ENCODE results near the gene WWTR1. TPM values are rescaled to one million over a fixed set of nuclear protein-coding genes. Genes with fewer than 3 reads are reported as not detected.

Gene WWTR1
- total RNA-seq, 1 experiment from 2014 or later = 79.7 TPM

- Histone ChIP-seq H3F3A (ENCODE audit: low read length, unreplicated experiment) (no peaks in the 10 kb centered on the region), H3K27ac (ENCODE audit: low read length) (no peak overlapping the region), H3K36me3 (ENCODE audit: low read depth, low read length) (peaks cover 18% of the 10 kb centered on the region; the same call in 1 of the 2 replicates), H4K20me1 (ENCODE audit: low read length) (no peaks in the 10 kb centered on the region), H3K9me2 (replicated peaks; ENCODE audit: low read length) (no peaks in the 10 kb centered on the region), H3K4me1 (ENCODE audit: insufficient read depth, low read length) (no peaks in the 10 kb centered on the region), H3K9ac (ENCODE audit: low read length) (no peak overlapping the region), H3K27me3 (ENCODE audit: low read length) (no peaks in the 10 kb centered on the region), H3K4me2 (ENCODE audit: low read length) (no peak overlapping the region), H3K79me2 (ENCODE audit: low read length) (peaks cover 49% of the 10 kb centered on the region), H2AFZ (ENCODE audit: low read length) (no peak overlapping the region), H3K9me3 (ENCODE audit: low read length) (no peaks in the 10 kb centered on the region), H3K4me3 (ENCODE audit: low read length) (no peak overlapping the region)
- ATAC-seq (no peak), DNase-seq (no peak)
- CTCF ChIA-PET = interaction anchor here (0.6 kb wide), 1 partner anchor 19 kb away, joined by 5 read pairs; no protein-coding TSS in a partner anchor
- TF ChIP-seq EZH2 (IDR thresholded peaks at IDR 0.05; ENCODE audit: low read length, unreplicated experiment) (no peak), EZH2phosphoT487 (IDR thresholded peaks at IDR 0.05; ENCODE audit: borderline replicate concordance, low read length) (no peak)
- TF ChIP-seq, protein P1, sequence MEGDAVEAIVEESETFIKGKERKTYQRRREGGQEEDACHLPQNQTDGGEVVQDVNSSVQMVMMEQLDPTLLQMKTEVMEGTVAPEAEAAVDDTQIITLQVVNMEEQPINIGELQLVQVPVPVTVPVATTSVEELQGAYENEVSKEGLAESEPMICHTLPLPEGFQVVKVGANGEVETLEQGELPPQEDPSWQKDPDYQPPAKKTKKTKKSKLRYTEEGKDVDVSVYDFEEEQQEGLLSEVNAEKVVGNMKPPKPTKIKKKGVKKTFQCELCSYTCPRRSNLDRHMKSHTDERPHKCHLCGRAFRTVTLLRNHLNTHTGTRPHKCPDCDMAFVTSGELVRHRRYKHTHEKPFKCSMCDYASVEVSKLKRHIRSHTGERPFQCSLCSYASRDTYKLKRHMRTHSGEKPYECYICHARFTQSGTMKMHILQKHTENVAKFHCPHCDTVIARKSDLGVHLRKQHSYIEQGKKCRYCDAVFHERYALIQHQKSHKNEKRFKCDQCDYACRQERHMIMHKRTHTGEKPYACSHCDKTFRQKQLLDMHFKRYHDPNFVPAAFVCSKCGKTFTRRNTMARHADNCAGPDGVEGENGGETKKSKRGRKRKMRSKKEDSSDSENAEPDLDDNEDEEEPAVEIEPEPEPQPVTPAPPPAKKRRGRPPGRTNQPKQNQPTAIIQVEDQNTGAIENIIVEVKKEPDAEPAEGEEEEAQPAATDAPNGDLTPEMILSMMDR (conservative IDR thresholded peaks at IDR 0.05; ENCODE audit: low read depth, low read length) = no peak
- no TSS peak for BruUV-seq (replicated peaks)
- POLR2A ChIA-PET (ENCODE audit: unreplicated experiment) = interaction anchor here (0.6 kb wide), 1 partner anchor 124 kb away, joined by 3 read pairs; no protein-coding TSS in a partner anchor
- intact Hi-C loops (cut with micrococcal nuclease) = no loop called here
These were observed 125.2 kb downstream of the WWTR1 start for GRCh38 chr3:149532489-149533180.

GRCh38 chr3:149529099-149529498, 128.7 kb downstream of the WWTR1 start:
- no peak overlapping the region for H2AFZ ChIP-seq (ENCODE audit: low read length)
- no peak overlapping the region for H3K4me3 ChIP-seq (ENCODE audit: low read length)
- no peak overlapping the region for H3K27ac ChIP-seq (ENCODE audit: low read length)
- no peaks in the 10 kb centered on the region for H4K20me1 ChIP-seq (ENCODE audit: low read length)
- no peak for DNase-seq
- H3F3A ChIP-seq (ENCODE audit: low read length, unreplicated experiment) = no peaks in the 10 kb centered on the region
- no peak overlapping the region for H3K4me2 ChIP-seq (ENCODE audit: low read length)
- H3K9me3 ChIP-seq (ENCODE audit: low read length) = no peaks in the 10 kb centered on the region
- H3K27me3 ChIP-seq (ENCODE audit: low read length) = no peaks in the 10 kb centered on the region
- no peak overlapping the region for H3K9ac ChIP-seq (ENCODE audit: low read length)
- ChIA-PET CTCF (no interaction called here), POLR2A (ENCODE audit: unreplicated experiment) (interaction anchor here (0.6 kb wide), 1 partner anchor 26 kb away, joined by 3 read pairs; no protein-coding TSS in a partner anchor)
- peaks cover 34% of the 10 kb centered on the region for H3K36me3 ChIP-seq (ENCODE audit: low read depth, low read length)
- peaks cover 39% of the 10 kb centered on the region for H3K79me2 ChIP-seq (ENCODE audit: low read length)
- no peaks in the 10 kb centered on the region for H3K9me2 ChIP-seq (replicated peaks; ENCODE audit: low read length)
- no peak for TF ChIP-seq EZH2 (IDR thresholded peaks at IDR 0.05; ENCODE audit: low read length, unreplicated experiment)
- TF ChIP-seq, protein P1 (conservative IDR thresholded peaks at IDR 0.05; ENCODE audit: low read depth, low read length) = no peak
- no peak for TF ChIP-seq EZH2phosphoT487 (IDR thresholded peaks at IDR 0.05; ENCODE audit: borderline replicate concordance, low read length)
- no TSS peak for BruUV-seq (replicated peaks)
- no peaks in the 10 kb centered on the region for H3K4me1 ChIP-seq (ENCODE audit: insufficient read depth, low read length)
- no peak for ATAC-seq
- intact Hi-C loops (cut with micrococcal nuclease) = no loop called here

DNA sequence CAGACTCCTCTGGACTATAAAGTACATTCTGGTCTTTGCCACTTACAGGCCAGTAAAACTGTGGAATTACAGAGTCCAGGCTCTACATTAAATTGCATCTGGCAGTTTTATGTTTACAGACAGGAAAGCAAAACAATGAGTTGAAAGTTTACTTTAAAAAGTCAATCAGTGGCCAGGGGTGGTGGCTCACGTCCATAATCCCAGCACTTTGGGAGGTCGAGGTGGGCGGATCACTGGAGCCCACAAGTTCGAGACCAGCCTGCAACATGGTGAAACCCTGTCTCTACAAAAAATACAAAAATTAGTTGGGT, 129.5 kb downstream of the WWTR1 start:
- ChIA-PET CTCF (no interaction called here), POLR2A (ENCODE audit: unreplicated experiment) (no interaction called here)
- no peaks in the 10 kb centered on the region for H4K20me1 ChIP-seq (ENCODE audit: low read length)
- BruUV-seq (replicated peaks) = no TSS peak
- H3K4me1 ChIP-seq (ENCODE audit: insufficient read depth, low read length) = no peaks in the 10 kb centered on the region
- no peaks in the 10 kb centered on the region for H3F3A ChIP-seq (ENCODE audit: low read length, unreplicated experiment)
- DNase-seq = no peak
- no peaks in the 10 kb centered on the region for H3K27me3 ChIP-seq (ENCODE audit: low read length)
- peaks cover 38% of the 10 kb centered on the region for H3K36me3 ChIP-seq (ENCODE audit: low read depth, low read length)
- H3K27ac ChIP-seq (ENCODE audit: low read length) = no peak overlapping the region
- TF ChIP-seq, protein P1 (conservative IDR thresholded peaks at IDR 0.05; ENCODE audit: low read depth, low read length) = no peak
- TF ChIP-seq EZH2 (IDR thresholded peaks at IDR 0.05; ENCODE audit: low read length, unreplicated experiment) (no peak), EZH2phosphoT487 (IDR thresholded peaks at IDR 0.05; ENCODE audit: borderline replicate concordance, low read length) (no peak)
- H3K4me2 ChIP-seq (ENCODE audit: low read length) = no peak overlapping the region
- 0 out of 2 replicates have a peak, but pooled peaks have one; percentile 14 for ATAC-seq
- intact Hi-C loops (cut with micrococcal nuclease) = no loop called here
- no peaks in the 10 kb centered on the region for H3K9me3 ChIP-seq (ENCODE audit: low read length)
- H2AFZ ChIP-seq (ENCODE audit: low read length) = no peak overlapping the region
- peaks cover 33% of the 10 kb centered on the region for H3K79me2 ChIP-seq (ENCODE audit: low read length)
- H3K9ac ChIP-seq (ENCODE audit: low read length) = no peak overlapping the region
- no peak overlapping the region for H3K4me3 ChIP-seq (ENCODE audit: low read length)
- no peaks in the 10 kb centered on the region for H3K9me2 ChIP-seq (replicated peaks; ENCODE audit: low read length)

All from PC-3 (cell line).